NCI-H748 treated with DMSO at 0.1 percent for 48 hours (cell line): ENCODE data around the gene ATF6.

Experiments used
- DNase-seq: peaks from one replicate; lab custom pipeline; 2025; lab: John Stamatoyannopoulos, UW

The ATF6 gene

DNA sequence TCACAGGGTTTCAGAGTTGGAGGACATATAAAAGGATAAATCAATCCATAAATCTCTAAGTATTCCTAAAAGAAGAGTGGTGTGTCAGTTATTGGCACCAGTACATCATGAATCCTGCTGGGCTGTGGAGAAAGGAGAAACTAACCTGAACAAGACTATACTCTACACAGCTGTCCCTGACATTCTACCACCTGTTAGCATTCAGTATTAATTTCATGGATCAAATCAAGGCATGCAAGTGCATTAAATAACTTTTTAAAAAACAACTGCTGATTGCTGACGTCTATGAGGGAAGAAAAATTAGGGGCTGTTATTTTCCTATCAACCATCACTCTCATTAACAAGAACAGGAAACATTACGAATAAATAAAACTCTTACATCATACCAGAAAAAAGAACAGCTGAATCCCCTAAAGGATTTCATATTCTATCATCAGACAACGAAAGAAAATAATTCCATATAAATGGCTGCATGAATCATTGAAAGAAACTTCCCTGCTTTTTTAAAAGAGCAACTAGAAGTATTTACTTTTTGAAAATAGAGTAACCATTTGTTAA, 121.7 kb downstream of the ATF6 start:
- DNase-seq: no peak

DNA sequence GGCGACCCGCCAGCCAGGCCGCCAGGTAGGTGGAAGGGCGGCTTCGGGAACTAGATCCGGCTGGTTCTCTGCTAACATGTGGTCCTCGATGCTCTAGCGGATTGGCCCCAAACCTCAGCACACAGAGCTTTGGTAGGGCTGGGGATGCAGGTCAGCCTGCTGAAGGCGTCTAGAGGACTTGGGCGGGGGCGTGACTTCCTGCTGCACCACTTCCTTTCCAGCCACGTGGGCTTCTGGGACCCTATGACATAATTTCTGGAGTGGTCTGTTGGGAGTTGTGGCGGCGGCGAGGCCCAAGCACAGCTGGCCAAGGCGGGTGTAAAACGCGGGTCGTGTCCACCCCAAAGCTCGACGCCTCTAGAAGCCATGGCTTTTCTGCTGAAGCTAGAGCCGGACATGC, 124.5 kb downstream of the ATF6 start:
- no peak for DNase-seq

DNA sequence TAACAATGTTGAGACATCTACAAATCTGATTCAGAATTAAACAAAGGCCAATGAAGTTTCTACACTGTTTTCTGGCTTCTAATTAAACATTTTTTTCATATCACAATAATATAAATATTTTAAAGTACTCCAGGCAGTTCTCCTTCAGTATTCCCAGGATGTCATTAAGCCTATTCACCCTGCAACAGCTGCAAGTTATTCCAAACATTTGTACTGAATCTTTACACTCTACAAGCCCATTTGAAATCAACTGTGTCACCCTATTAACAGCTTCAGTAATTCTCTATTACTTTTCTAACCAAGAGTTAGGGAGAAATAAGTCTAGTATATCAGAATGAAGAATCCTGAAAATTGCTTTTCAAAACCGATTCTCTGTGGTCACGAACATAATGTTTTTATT, 133.0 kb downstream of the ATF6 start:
- DNase-seq: no peak

DNA sequence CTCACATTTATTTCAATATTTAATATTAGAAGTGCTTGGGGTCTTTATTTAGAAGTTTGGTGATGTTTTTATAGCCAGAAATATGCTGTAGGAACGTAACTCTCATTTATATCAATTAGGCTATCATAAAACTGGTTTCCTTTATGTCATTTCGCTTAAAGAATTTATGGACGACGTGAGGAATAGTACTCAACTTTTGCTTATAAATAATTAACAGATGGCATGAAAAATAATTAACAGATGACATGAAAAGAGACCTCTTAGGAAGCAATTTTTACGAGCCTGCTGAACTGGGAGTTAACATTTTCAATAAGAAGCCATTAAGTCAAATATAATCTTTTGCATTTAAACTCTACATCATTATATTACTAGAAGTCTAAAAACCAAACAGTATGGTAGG, 134.0 kb downstream of the ATF6 start:
- no peak for DNase-seq

DNA sequence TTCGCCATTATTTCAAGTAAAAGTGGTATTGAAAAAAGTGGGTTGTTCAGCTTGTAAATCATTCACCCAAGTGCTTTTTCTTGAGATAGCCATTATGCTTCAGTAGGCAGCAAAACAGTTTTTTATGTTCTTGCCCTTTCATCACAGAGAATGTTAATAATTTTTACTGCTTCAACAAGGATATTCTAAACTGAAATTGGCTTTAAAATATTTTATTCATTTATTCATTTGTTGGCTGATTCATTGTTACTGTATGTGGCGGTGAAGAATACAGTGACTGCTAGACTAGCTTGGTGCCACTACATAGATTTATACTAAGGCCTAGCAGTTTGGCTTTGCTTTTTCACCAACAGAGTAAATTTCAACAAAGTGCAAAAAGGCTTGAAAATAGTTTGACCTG, 136.1 kb downstream of the ATF6 start:
- no peak for DNase-seq

DNA sequence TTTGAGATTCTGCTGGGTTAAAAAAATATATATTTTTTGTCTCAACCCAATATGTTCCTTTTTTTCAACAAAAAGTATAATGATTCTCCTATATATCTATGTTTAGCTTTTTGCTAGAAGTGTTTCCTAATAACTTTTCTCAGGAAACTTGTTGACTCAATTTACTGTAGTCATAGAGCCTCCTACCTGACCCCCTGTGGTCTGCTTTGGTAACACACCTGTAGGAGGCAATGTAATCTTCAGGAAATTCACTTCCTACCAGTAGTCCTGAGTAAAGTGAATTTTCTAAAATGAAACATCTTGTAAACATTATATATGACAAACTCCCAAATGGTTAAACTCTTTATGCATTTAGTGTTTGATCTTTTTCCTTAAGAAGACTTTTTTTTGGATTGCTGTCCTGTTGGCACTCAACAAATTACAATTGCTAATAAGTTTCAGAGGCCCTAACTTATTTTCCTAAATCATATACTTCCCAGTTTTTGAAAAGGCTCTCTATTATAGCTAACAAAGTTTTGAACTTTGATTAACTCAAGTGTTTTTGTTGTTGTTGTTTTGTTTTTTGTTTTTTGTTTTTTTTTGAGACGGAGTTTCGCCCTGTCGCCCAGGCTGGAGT, 139.3 kb downstream of the ATF6 start:
- no peak for DNase-seq

DNA sequence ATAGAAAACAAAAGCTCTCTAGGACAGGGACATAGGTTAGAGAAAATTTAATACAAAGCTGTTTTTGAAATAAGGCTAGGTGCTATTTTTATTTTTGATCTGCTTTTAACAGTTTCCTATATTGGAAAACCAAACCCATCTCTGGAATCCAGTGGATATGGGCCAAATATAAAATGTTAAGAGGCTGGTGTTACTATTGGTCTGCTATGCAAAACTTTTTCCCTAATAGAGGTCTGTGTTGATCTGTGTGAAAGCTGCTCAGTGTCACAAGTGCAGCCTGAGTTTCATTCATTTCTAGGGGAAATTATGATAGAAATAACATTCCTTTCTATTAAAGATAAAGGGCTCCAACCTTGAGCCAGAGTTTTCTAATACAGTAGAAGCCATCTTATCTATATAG, 141.1 kb downstream of the ATF6 start:
- DNase-seq: no peak

DNA sequence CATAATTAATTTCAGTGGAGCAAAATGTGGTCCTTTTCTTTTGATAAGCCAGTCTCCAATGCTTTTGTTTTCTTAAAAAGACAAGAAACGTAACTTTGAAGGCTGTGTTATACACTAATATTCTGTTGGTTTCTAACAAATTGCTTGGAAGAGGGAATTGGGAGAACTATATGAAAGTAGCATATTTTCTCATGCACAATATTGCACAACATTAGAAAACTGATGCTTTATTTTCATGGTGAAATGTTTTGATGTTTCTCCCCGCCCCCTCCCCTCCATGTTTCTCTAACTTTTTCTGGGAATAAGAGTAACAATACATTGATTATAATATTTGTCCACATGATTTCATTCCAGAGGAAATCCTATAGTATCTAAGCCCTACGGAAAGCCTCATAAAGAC, 142.1 kb downstream of the ATF6 start:
- no peak for DNase-seq

DNA sequence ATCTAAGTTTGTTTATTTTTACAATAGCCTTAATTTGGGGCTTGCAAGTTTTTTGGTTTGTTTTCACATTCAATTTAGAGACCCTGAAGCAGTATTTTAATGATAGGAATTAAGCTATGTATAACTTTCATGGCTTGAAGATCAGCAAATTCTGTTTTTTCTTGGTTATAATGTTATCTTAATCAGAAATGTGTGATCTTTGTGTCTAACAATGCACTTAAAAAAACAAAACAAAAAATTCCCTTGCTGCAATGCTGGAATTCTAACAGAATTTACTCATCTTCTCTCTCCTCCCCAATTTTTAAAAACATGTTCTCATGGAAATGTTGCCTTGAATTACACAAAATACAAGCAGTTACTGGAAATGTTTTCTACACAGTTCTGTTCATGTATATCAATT, 144.5 kb downstream of the ATF6 start:
- DNase-seq: no peak

DNA sequence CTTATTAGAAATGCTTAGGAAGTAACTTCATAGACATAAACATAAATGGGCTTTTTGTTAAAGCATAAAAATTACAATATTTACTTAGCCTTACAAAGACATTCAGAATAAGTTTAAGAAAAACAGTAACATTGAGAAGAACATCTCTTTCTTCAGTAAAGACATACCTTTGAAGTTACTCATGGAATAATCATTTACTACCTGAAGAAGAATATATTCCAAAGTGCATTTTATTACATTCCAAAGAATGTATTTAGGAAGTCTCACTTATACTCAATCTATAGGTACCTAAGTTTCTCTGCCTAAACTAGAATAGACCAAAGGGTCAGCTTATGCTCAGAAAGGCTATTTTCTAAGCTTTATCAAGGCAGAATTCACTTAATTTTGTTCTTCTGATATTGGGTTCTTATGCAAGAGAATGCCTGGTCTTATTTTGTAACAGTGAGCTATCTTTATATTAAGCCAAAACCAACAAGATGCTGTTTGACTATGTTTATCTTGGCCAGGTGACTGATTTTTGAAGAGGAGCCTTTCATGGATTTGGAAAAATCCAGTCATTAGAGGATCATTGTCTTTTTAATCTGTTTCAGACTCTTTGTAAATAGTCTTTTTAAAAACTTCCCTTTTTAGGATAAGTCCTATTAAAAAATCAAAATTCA, 147.5 kb downstream of the ATF6 start:
- DNase-seq: no peak

DNA sequence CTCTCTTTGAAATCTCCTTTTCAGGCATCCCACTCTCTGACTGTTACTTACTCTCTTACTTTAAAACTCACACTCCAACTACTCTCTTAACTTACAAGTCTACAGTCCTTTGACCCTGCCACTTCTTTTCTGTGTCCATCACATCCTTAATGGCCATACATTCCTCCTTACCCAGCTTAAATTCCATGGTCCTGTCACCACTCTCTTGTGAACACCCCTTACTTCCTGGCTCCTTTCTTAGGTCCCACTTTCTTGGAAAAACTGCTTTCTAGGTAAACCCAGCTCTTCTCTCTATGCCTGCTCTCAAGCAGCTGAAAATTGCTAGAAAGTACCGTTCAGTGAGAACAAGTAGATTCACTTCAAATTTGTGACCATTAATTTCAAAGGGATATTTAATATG, 148.5 kb downstream of the ATF6 start:
- no peak for DNase-seq

DNA sequence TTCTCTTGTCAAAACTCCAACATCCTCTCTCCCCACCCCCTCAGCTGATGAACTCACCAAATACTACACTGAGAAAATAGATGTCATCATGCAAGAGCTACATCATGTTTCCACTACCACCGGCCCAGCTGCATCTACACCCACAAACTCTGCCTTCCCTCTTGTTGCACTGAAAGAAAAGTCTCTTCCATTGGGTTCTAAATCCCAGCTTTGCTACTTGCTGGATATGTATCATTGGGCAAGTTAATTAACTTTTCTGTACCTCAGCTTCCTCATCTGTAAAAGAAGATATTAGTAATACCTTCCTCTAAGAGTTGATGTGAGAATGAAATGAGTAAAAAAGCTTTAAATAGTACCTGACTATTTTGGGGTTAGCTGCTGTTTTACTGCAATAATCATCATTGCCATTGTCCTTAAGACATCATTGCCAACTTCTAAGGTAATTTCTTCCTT, 149.0 kb downstream of the ATF6 start:
- no peak for DNase-seq

DNA sequence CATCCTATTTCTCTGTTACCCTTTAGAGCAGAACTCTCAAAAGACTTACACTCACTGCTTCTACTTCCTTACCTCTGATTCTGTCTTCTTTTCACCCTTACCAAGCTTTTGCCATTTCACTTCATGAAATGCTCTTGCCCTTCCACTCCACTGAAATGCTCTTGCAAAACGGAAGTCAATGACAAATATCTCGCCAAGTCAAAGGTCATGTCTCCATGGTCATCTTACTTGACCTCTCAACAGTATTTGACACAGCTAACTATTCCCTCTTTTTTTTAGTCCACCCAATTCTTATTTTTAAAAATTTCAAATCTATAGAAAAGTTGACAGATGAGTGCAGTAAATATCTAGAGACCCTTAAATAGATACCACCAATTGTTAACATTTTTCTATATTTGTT, 149.9 kb downstream of the ATF6 start:
- no peak for DNase-seq

DNA sequence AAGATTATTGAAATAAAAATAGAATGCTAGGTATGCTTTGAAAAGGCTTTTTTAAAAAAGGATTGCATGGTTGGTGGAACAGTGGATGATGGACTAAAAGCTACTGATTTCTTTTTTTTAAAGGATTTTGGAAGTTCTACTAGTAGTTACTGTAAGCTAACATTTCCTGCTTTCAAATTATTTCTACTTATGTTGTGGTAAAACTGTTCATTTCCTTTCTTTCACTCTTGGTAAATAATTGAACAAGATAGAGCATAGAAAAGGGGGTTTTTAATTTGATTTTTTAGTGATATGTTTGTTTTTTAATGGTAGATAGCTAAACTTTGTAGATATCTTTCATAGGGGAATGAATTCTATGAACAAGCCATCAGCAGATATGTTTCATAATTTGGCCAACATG, 153.1 kb downstream of the ATF6 start:
- no peak for DNase-seq

DNA sequence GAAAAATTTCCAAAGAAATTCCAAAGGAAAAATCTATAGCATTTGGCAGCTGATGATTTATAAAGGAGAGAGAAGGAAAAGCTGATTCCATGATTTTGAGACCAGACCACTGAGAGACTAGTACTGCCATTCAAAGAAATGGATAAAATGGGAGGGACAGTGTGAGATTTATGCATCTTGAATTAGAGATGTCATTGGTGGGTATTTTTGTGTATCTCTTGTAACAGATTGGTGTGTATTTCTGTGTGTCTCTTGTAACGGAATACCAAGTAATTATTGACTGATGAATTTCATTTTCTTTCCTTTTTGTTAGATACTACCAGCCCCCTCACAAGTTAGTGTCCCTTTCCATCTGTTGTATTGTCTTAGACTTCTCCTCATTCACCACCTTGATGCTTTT, 155.4 kb downstream of the ATF6 start:
- DNase-seq: no peak

DNA sequence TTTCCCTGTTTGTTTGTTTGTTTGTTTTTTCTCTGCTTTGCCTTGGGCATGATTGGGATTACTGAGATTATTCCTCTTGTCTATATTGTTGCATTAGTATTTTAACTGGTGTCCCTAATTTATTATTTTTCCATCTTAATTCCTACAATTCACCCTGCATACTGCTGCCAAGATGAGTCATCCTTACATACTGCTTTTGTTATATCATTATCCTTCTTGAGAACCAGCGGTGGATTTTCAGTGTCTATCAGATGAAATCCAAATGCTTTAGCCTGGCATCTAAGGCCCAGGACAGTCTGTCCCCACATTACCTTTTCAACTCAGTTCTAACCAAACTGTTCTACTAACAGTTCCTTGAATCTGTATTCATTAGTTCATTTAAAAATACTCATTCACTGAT, 155.9 kb downstream of the ATF6 start:
- DNase-seq: no peak

DNA sequence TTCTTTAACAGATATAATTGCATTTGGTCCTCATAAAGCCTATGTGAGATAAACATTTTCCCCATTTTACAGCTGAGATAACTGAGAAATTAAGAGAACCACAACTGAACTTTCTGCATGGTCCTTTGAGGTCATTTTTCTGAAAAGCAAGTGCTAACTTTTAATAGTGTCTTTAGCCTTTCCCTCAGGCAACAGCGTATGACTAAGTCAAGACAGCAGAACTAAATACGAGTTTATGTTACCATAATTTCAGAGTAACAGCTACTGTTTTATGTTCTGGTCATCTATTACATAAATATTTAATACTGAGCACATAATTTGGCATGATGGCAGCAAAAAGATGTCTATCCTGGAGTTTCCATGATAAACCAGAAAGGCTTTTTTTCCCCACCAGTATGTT, 161.9 kb downstream of the ATF6 start:
- no peak for DNase-seq

DNA sequence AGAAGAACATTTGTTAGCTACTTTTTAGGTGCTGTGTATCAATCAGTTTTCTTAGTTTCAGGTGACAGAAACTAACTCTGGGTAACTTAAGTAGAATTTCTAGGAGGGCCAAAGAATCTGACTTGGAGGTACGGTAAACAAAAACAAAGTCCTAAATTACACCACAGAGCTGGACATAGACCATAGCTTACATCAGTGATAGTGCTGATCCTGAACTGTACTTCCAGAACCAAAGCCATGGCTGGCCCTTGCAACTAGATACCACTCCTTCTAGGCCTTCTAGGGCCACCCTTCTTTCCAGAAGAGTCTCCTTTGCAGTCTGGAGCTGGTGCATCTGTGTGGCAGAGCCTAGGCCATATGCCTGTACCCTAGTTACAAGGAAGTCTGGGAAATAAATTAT, 163.0 kb downstream of the ATF6 start:
- DNase-seq: no peak

DNA sequence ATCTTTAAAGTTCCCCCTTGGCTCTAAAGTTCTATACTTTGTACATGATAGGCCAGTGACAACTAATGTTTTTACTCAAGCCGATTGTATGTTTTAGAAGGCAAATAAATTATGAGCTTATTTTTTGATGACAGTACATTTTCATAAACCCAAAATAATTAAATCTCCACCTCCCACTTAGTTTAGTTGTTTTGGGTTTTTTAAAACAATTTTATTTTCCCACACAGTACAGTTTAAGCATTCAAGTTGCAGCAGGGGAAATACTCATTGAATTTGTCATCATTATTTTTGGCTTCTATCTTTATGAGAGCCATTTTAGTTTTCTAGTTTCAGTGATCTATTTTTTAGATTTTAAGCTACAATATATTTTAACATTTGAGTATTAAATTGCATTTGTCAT, 163.9 kb downstream of the ATF6 start:
- no peak for DNase-seq

DNA sequence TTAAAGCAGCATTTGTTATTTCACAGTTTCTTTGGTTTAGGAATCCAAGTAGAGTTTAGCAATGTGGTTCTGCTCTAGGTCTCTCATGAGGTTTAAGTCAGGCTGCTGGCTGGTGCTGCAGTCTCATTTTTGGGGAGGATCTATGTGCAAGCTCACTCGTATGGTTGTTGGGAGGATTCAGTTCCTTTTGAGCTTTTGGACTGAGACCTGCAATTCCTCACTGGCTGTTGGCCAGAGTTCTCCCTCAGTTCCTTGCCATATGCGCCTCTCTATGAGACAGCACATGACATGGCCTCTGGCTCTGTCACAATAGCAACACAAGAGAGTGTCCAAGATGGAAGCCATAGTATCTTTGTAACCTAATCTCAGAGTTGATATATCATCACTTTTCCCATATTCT, 166.5 kb downstream of the ATF6 start:
- DNase-seq: no peak

DNA sequence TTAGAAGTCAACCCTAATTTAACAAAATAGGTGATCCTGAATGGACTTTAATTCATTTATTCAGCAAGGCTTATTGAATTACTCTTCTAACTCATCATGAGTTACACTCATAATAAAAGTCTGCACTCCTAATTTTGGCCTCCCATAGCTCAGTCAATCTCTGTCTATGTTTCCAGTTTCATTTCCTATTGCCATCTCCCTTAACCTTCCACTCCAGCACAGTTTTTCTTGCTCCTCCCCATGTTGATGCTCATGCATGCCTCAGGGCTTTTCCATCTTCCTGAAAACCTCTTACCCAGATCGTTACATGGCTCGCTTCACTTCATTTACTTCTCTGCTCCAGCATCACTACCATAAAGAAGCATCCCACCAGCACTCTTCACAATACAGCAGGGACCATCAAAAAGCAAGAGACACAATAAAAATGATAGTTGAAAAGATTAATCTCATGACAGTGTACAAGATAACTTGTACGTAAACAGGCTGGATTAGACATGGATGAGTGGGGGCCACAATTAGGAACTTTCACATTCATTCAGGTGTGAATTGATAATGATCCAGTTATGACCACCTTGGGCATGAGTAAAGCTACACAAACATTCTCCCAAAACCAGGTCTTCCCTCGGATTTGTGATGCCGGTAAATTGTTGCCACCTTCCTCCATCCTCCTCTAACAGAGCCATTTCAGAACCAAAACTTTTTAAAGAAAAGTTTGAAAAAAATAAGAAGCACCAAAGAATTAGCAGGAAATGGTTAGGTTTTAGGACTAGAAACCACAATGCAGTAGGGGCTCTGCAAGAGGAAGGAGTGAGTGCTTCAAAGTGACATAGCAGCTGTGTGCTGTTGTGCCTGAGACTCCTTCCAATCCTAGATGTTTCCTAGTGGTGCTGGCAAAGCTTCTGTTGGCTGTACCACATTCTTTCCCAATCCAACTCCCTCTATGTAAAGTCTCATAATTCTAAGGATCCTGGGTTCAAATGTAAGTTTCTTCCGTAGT, 167.8 kb downstream of the ATF6 start:
- DNase-seq: no peak

DNA sequence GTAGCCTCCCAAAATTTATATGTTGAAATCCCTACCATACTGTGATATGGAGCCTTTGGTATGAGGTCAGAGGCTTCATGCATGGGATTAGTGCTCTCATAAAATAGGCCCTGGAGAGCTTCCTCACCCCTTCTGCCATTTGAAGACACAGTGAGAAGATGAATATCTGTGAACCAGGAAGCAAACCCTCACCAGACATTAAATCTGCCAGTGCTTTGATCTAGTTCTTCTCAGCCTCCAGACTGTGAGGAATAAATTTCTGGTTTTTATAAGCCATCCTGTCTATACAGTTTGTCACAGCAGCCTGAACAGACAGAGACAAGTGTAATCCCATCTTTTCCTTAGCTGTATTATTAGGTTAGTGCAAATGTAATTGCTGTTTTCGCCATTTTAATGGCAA, 169.1 kb downstream of the ATF6 start:
- no peak for DNase-seq

DNA sequence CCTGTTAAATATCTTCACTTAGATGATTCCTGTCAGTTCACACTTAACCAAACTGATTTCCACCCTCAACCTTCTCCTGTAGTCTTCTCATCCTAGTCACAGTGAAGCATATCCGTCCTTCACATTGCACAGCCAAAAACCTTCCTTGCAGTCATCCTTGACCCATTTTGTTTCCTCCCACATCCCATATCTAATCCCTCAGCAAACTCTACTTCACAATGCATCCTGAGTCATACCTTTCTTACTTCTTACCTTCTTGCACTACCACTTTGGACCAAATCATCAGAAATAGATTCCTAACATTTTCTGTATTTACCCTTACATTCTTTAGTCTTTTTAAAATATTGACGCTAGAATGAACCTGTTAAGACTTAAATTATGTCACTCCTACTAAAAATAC, 170.7 kb downstream of the ATF6 start:
- DNase-seq: no peak
